Neuronal stem cell (in vitro differentiated cells): Measurements from ENCODE around the gene GNAT1.
A peak's percentile ranks its signal among the peaks of the same experiment; 100 is the strongest.
"Not testable (repeated sequence)": the region's sequence is repeated elsewhere in the genome, so short reads cannot be mapped to it uniquely, and the experiment has no call there.

Experiments used
- DNase-seq: peaks from one replicate; pipeline ENCODE4 v3.0.0-alpha.2; 2013; ENCODE audit warnings: low spot score
- H2AFZ ChIP-seq: one replicate; pipeline ENCODE4 v1.6.1; 2013; ENCODE audit warnings: mild to moderate bottlenecking, low read length, inconsistent platforms
- H2AK5ac ChIP-seq: 2 replicates; pipeline ENCODE4 v1.6.1; 2013; ENCODE audit warnings: low read depth, mild to moderate bottlenecking, inconsistent platforms, low read length, moderate library complexity, mixed read lengths
- H2BK120ac ChIP-seq: 2 replicates; pipeline ENCODE4 v1.6.1; 2013; ENCODE audit warnings: low read depth, mild to moderate bottlenecking, inconsistent platforms, low read length, moderate library complexity, mixed read lengths
- H2BK12ac ChIP-seq: one replicate; pipeline ENCODE4 v1.6.1; 2013; ENCODE audit warnings: low read length, inconsistent platforms
- H2BK15ac ChIP-seq: 2 replicates; pipeline ENCODE4 v1.6.1; 2013; ENCODE audit warnings: mild to moderate bottlenecking, low read length, inconsistent platforms, mixed read lengths
- H2BK5ac ChIP-seq: one replicate; pipeline ENCODE4 v1.6.1; 2013; ENCODE audit warnings: inconsistent platforms, mild to moderate bottlenecking, low read length, moderate library complexity
- H3K14ac ChIP-seq: one replicate; pipeline ENCODE4 v1.6.1; 2013; ENCODE audit warnings: low read length, inconsistent platforms
- H3K18ac ChIP-seq: 2 replicates; pipeline ENCODE4 v1.6.1; 2013; ENCODE audit warnings: low read length, inconsistent platforms
- H3K23ac ChIP-seq: 2 replicates; pipeline ENCODE4 v1.6.1; 2013; ENCODE audit warnings: low read depth, mild to moderate bottlenecking, mixed read lengths, low read length, inconsistent platforms; ENCODE audit not compliant: poor library complexity
- H3K27ac ChIP-seq: replicated peaks from 3 replicates; pipeline ENCODE4 v1.5.1; 2013; ENCODE audit warnings: low read length, inconsistent platforms
- H3K27me3 ChIP-seq, 3 experiments: 2 replicates each; pipeline ENCODE4 v1.6.1; 2013; ENCODE audit warnings: low read length in 3 of 3, mild to moderate bottlenecking in 2 of 3, inconsistent platforms in 1 of 3, low read depth in 1 of 3, mixed read lengths in 1 of 3, moderate library complexity in 1 of 3; ENCODE audit not compliant: control insufficient read depth in 3 of 3, insufficient read depth in 3 of 3
- H3K36me3 ChIP-seq, 2 donors: replicated peaks in 1 of 2; 2 replicates each; pipeline ENCODE4 v1.6.1; 2013; ENCODE audit warnings: low read length in 2 of 2; ENCODE audit not compliant: control insufficient read depth in 2 of 2, insufficient read depth in 2 of 2
- H3K4ac ChIP-seq: 2 replicates; pipeline ENCODE4 v1.6.1; 2013; ENCODE audit warnings: inconsistent platforms, mild to moderate bottlenecking, low read length, moderate library complexity
- H3K4me1 ChIP-seq, 2 donors: 1 replicate in 1 of 2; 2 replicates in 1 of 2; pipeline ENCODE4 v1.6.1; 2013; ENCODE audit warnings: low read length in 2 of 2, low read depth in 1 of 2; ENCODE audit not compliant: control insufficient read depth in 2 of 2, insufficient read depth in 1 of 2
- H3K4me2 ChIP-seq: one replicate; pipeline ENCODE4 v1.6.1; 2013; ENCODE audit warnings: mild to moderate bottlenecking, low read length, inconsistent platforms; ENCODE audit not compliant: insufficient read depth, poor library complexity, severe bottlenecking
- H3K4me3 ChIP-seq, 2 donors: 2 replicates each; pipeline ENCODE4 v1.5.1; 2013; ENCODE audit warnings: low read length in 2 of 2, mild to moderate bottlenecking in 2 of 2, inconsistent platforms in 1 of 2, moderate library complexity in 1 of 2
- H3K79me1 ChIP-seq: one replicate; pipeline ENCODE4 v1.6.1; 2013; ENCODE audit warnings: low read depth, mild to moderate bottlenecking, inconsistent platforms, low read length, moderate library complexity
- H3K9ac ChIP-seq: one replicate; pipeline ENCODE4 v1.6.1; 2013; ENCODE audit warnings: mild to moderate bottlenecking, low read depth, low read length, inconsistent platforms; ENCODE audit not compliant: poor library complexity
- H3K9me3 ChIP-seq, 2 donors: replicated peaks in 1 of 2; 2 replicates each; pipeline versions ENCODE3 to v1.6.1; 2013; ENCODE audit warnings: low read length in 2 of 2, mild to moderate bottlenecking in 2 of 2, inconsistent platforms in 1 of 2, low read depth in 1 of 2, mixed read lengths in 1 of 2, moderate library complexity in 1 of 2; ENCODE audit not compliant: control insufficient read depth in 2 of 2, insufficient read depth in 1 of 2
- H4K8ac ChIP-seq: one replicate; pipeline ENCODE4 v1.6.1; 2013; ENCODE audit warnings: low read depth, mild to moderate bottlenecking, inconsistent platforms, low read length, moderate library complexity
- H4K91ac ChIP-seq: one replicate; pipeline ENCODE4 v1.6.1; 2013; ENCODE audit warnings: low read length, low read depth, mild to moderate bottlenecking, inconsistent platforms; ENCODE audit not compliant: poor library complexity
- WGBS, 2 donors: extraction: QIAGEN DNeasy Blood & Tissue Kit; methylation state at CpG; one replicate each; pipeline ENCODE4 v1.1.7; 2013; ENCODE audit warnings: missing lambda C conversion rate in 2 of 2, mixed read lengths in 1 of 2; ENCODE audit not compliant: insufficient read length in 2 of 2, insufficient replicate concordance in 1 of 2; ENCODE audit errors: extremely low coverage in 2 of 2; 5-methylcytosine and 5-hydroxymethylcytosine counted together

The GNAT1 gene

DNA sequence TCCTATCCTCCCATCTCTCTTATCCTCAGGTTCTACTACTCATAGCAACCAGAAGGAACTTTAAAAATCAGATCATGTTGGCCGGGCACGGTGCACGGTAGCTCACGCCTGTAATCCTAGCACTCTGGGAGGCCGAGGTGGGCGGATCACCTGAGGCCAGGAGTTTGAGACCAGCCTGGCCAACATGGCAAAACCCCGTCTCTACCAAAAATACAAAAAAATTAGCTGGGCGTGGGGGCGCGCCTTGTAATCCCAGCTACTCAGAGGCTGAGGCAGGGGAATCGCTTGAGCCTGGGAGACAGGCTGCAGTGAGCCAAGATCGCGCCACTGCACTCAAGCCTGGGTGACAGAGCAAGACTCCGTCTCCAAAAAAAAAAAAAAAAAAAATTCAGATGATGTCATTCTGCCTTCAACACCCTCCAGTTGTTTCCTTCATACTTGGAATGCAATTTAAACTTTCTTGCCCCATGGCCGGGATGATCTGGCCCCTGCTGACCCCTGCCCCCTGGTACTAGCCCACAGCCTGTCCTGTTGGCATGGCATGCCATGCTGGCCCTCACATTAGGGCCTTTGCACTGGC lies 36.9 kb downstream of the GNAT1 start:
- Histone ChIP-seq H3K4me2 (peak overlapping the region; percentile 83), H3K23ac (peak overlapping the region; percentile 8), H3K27ac (peak overlapping the region; percentile 98), H3K27me3 (peaks cover 0 to 12% (median 6%) of the 10 kb centered on the region in 3 experiments), H3K4ac (peak overlapping the region; percentile 5), H2BK12ac (peak overlapping the region; percentile 99), H3K18ac (peak overlapping the region; percentile 100), H2BK5ac (peak overlapping the region; percentile 99), H2AFZ (peak overlapping the region; percentile 88), H3K4me3 (peak overlapping the region; percentile 88), H3K9ac (peak overlapping the region; percentile 71), H2BK15ac (peak overlapping the region; percentile 2), H3K4me1 (peaks cover 23 to 38% of the 10 kb centered on the region in 2 donors), H2AK5ac (peak overlapping the region; percentile 99)
- not testable (repeated sequence) for H2BK120ac ChIP-seq, H3K79me1 ChIP-seq, H3K36me3 ChIP-seq, H3K14ac ChIP-seq, H4K8ac ChIP-seq, DNase-seq, H3K9me3 ChIP-seq, H4K91ac ChIP-seq
- WGBS, 2 donors: no CpG with 5 or more reads among the region's 15 CpGs

DNA sequence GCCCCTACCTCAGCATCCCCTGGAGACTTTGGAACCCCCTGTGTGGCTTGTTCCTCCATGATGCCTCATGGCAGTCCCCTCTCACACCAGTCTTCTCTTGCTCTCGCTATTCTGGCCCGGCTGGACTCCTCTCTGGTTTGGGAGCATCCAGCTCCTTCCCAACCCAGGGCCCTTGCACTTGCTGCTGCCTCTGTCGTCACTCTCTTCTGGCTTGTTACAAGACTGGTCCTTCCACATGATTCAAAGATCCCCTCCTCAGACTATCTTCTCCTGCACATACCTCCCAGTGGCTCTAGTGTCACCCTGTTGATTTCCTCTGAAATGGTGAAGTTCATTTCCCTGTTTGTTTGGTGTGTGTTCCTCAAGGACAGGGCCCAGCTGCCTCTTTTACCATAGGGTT lies 38.1 kb downstream of the GNAT1 start:
- Histone ChIP-seq H3K4ac (no peak overlapping the region), H3K9ac (no peak overlapping the region), H4K8ac (no peak overlapping the region), H2BK5ac (peak overlapping the region; percentile 99), H2BK12ac (no peak overlapping the region), H2AK5ac (peak overlapping the region; percentile 99), H2AFZ (no peak overlapping the region), H2BK15ac (peak overlapping the region; percentile 93), H2BK120ac (peak overlapping the region; percentile 52), H3K14ac (no peak overlapping the region), H3K4me2 (no peak overlapping the region), H4K91ac (peak overlapping the region; percentile 15), H3K23ac (no peak overlapping the region), H3K9me3 (no peaks in the 10 kb centered on the region), H3K18ac (no peak overlapping the region), H3K4me1 (peaks cover 27 to 41% of the 10 kb centered on the region in 2 donors), H3K4me3 (no peak overlapping the region), H3K27ac (no peak overlapping the region), H3K79me1 (peaks cover 4% of the 10 kb centered on the region), H3K27me3 (peaks cover 0 to 7% (median 6%) of the 10 kb centered on the region in 3 experiments), H3K36me3 (no peaks in the 10 kb centered on the region)
- no peak for DNase-seq
- WGBS, 2 donors: no CpG with 5 or more reads among the region's 3 CpGs

DNA sequence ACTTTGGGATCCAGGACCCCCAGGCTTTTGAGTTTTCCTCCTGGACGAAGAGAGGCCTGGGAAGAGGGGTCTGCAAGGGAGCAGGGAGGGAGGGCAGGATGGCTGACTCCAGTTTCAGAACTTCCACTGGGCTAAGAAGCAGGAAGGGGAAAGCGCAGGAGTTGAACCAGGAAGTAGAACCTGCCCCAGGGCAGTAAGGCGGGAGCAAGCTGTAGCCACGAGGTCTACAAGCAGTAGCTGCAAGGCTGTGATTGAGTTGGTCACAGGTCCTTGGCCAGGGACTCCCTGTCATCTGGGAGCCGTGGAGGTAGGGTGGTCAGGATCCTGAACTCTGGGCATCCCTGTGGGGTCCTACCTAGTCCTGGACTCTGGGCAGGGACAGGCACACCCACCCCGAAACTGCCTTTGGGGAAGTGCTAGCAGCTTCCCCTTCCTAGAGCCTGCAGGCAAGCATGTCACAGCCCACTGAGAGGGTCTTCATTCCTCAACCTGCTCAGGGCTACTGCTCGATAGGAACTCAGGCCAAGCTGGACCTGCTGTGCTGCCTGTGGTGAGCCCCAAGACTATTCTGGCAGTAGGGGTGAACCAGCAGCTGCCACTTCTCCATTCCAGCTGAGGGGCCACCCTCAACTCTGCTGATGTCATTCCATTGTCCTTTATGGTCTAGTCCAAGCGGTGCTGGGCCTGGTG lies 38.8 kb downstream of the GNAT1 start:
- Histone ChIP-seq H4K8ac (no peak overlapping the region), H2BK15ac (peak overlapping the region; percentile 93), H3K36me3 (no peaks in the 10 kb centered on the region), H4K91ac (peak overlapping the region; percentile 92), H3K9ac (peak overlapping the region; percentile 34), H3K23ac (peak overlapping the region; percentile 39), H3K4ac (no peak overlapping the region), H3K79me1 (peaks cover 4% of the 10 kb centered on the region), H2BK5ac (peak overlapping the region; percentile 99), H2BK120ac (peak overlapping the region; percentile 52), H3K4me1 (peaks cover 31 to 47% of the 10 kb centered on the region in 2 donors), H2AFZ (no peak overlapping the region), H3K18ac (peak overlapping the region; percentile 87), H3K27me3 (peaks cover 0 to 5% (median 3%) of the 10 kb centered on the region in 3 experiments), H2AK5ac (peak overlapping the region; percentile 99), H2BK12ac (peak overlapping the region; percentile 100), H3K14ac (no peak overlapping the region), H3K9me3 (no peaks in the 10 kb centered on the region), H3K4me2 (no peak overlapping the region), H3K4me3 (no peak overlapping the region), H3K27ac (no peak overlapping the region)
- DNase-seq: no peak
- no CpG with 5 or more reads among the region's 8 CpGs for WGBS, 2 donors

DNA sequence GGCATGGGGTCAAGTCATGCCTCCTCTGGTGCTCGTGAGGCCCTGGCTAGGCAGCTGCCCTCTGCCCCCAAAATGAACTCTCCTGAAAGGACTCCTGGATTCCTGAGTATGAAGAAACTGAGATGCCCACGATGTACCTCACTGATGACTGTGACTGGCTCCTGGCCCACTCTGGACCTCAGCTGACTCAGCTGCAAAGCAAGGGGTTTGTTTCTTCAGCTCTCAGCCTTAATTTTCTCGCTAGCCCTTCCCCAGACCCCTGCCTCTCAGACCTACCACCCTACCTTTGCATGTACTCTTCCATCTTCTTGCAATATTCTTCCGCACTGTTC lies 39.4 kb downstream of the GNAT1 start:
- Histone ChIP-seq H4K91ac (peak overlapping the region; percentile 92), H3K14ac (no peak overlapping the region), H3K9ac (no peak overlapping the region), H3K4me2 (no peak overlapping the region), H3K9me3 (no peaks in the 10 kb centered on the region), H2BK5ac (peak overlapping the region; percentile 99), H3K79me1 (peaks cover 4% of the 10 kb centered on the region), H2AFZ (no peak overlapping the region), H4K8ac (no peak overlapping the region), H3K27ac (no peak overlapping the region), H3K4me3 (no peak overlapping the region), H3K23ac (peak overlapping the region; percentile 39), H2BK120ac (peak overlapping the region; percentile 52), H3K4ac (no peak overlapping the region), H3K18ac (peak overlapping the region; percentile 87), H2AK5ac (peak overlapping the region; percentile 99), H3K4me1 (peaks cover 31 to 47% of the 10 kb centered on the region in 2 donors), H3K36me3 (no peaks in the 10 kb centered on the region), H3K27me3 (peaks cover 0 to 5% (median 0%) of the 10 kb centered on the region in 3 experiments), H2BK12ac (peak overlapping the region; percentile 100), H2BK15ac (peak overlapping the region; percentile 93)
- WGBS, 2 donors: no CpG with 5 or more reads among the region's 4 CpGs
- no peak for DNase-seq
